WTC11 (cell line): ENCODE results near the gene PRMT9. TPM values are rescaled to one million over a fixed set of nuclear protein-coding genes. Genes with fewer than 3 reads are reported as not detected.

Experiments
- ATAC-seq: fragments of 200-7000 bp; cut with Tn5 transposase; 2 replicates; pipeline ENCODE4 v1.10.0; 2021; ENCODE audit warnings: mild to moderate bottlenecking, moderate library complexity
- CTCF ChIA-PET: fragments of 300-600 bp; sonication (Branson Sonifier 250); formaldehyde crosslinking; loops from one replicate; lab custom pipeline; 2021; ENCODE audit warnings: antibody characterized with exemption; lab: Charles Lee
- POLR2A ChIA-PET: fragments of 350-600 bp; sonication (Branson Sonifier 250); formaldehyde crosslinking; loops from one replicate; lab custom pipeline; 2021; ENCODE audit warnings: antibody characterized with exemption; lab: Charles Lee
- DNase-seq: peaks from one replicate; pipeline ENCODE4 v3.0.0; 2021; ENCODE audit warnings: low spot score
- H3K27ac Mint-ChIP-seq: 2 replicates; pipeline ENCODE4 v1.8.0; 2021; ENCODE audit warnings: mixed read lengths
- H3K27me3 Mint-ChIP-seq: 2 replicates; pipeline ENCODE4 v1.8.0; 2021; ENCODE audit warnings: low read depth, mild to moderate bottlenecking, moderate library complexity, mixed read lengths
- H3K36me3 Mint-ChIP-seq: 2 replicates; pipeline ENCODE4 v1.8.0; 2021; ENCODE audit warnings: mixed read lengths
- H3K4me1 Mint-ChIP-seq: 2 replicates; pipeline ENCODE4 v1.8.0; 2022; ENCODE audit warnings: mixed read lengths
- H3K4me3 Mint-ChIP-seq: 2 replicates; pipeline ENCODE4 v1.8.0; 2021; ENCODE audit warnings: mild to moderate bottlenecking, moderate library complexity, mixed read lengths
- H3K9me3 Mint-ChIP-seq: 2 replicates; pipeline ENCODE4 v1.8.0; 2021; ENCODE audit warnings: mixed read lengths
- ATF1 ChIP-seq: sonication (generic); formaldehyde crosslinking; IDR thresholded peaks from 2 replicates; pipeline ENCODE4 v1.8.1; 2023; ENCODE audit warnings: mild to moderate bottlenecking, moderate library complexity, missing genetic modification reagents
- ETV6 ChIP-seq: sonication (generic); formaldehyde crosslinking; IDR thresholded peaks from 2 replicates; pipeline ENCODE4 v1.8.1; 2022; ENCODE audit warnings: mild to moderate bottlenecking, missing genetic modification reagents
- HMGA2 ChIP-seq: fragments of 250-450 bp; sonication (Bioruptor Pico); IDR thresholded peaks from 2 replicates; pipeline ENCODE4 v1.4.0; 2021; ENCODE audit warnings: mild to moderate bottlenecking, moderate library complexity
- NR3C1 ChIP-seq: sonication (generic); formaldehyde crosslinking; conservative IDR thresholded peaks from 2 replicates; pipeline ENCODE4 v1.8.1; 2023; ENCODE audit warnings: low read depth, mild to moderate bottlenecking, missing genetic modification reagents
- RELA ChIP-seq: sonication (generic); formaldehyde crosslinking; IDR thresholded peaks from 2 replicates; pipeline ENCODE4 v1.8.1; 2022; ENCODE audit warnings: missing genetic modification reagents, mild to moderate bottlenecking, borderline replicate concordance
- TEAD1 ChIP-seq: sonication (generic); formaldehyde crosslinking; IDR thresholded peaks from 2 replicates; pipeline ENCODE4 v1.8.0; 2022; ENCODE audit warnings: mild to moderate bottlenecking, missing genetic modification reagents
- ZNF121 ChIP-seq: sonication (generic); formaldehyde crosslinking; IDR thresholded peaks from 2 replicates; pipeline ENCODE4 v1.8.0; 2023; ENCODE audit warnings: missing genetic modification reagents
- ZNF232 ChIP-seq: sonication (generic); formaldehyde crosslinking; IDR thresholded peaks from 2 replicates; pipeline ENCODE4 v1.8.0; 2022; ENCODE audit warnings: mild to moderate bottlenecking, missing genetic modification reagents
- ZNF416 ChIP-seq: fragments of 250-450 bp; sonication (Bioruptor Pico); IDR thresholded peaks from 2 replicates; pipeline ENCODE4 v1.9.0; 2021; ENCODE audit warnings: mild to moderate bottlenecking, inconsistent platforms
- total RNA-seq: library from RNA; stranded (reverse); gene quantifications from 3 replicates; pipeline ENCODE4 v1.2.3, GENCODE V29; 2021
- TF ChIP-seq, protein P1 (sequence below): sonication (generic); formaldehyde crosslinking; IDR thresholded peaks from 2 replicates; pipeline ENCODE4 v1.8.0; 2022; ENCODE audit warnings: missing genetic modification reagents
- TF ChIP-seq, protein P2 (sequence below): sonication (generic); formaldehyde crosslinking; IDR thresholded peaks from 2 replicates; pipeline ENCODE4 v1.8.1; 2022; ENCODE audit warnings: low read depth, mild to moderate bottlenecking, moderate library complexity, missing genetic modification reagents, borderline replicate concordance
- TF ChIP-seq, protein P3 (sequence below): sonication (generic); formaldehyde crosslinking; IDR thresholded peaks from 2 replicates; pipeline ENCODE4 v1.8.0; 2022; ENCODE audit warnings: mild to moderate bottlenecking, missing genetic modification reagents
- TF ChIP-seq, protein P4 (sequence below): fragments of 250-450 bp; sonication (Bioruptor Pico); IDR thresholded peaks from 2 replicates; pipeline ENCODE4 v1.9.0; 2021; ENCODE audit warnings: mild to moderate bottlenecking, borderline replicate concordance
- TF ChIP-seq, protein P5 (sequence below): sonication (generic); formaldehyde crosslinking; IDR thresholded peaks from 2 replicates; pipeline ENCODE4 v1.8.0; 2023; ENCODE audit warnings: missing genetic modification reagents, mild to moderate bottlenecking, borderline replicate concordance
- TF ChIP-seq, protein P6 (sequence below): sonication (generic); formaldehyde crosslinking; IDR thresholded peaks from 2 replicates; pipeline ENCODE4 v1.8.1; 2022; ENCODE audit warnings: mild to moderate bottlenecking, moderate library complexity, missing genetic modification reagents

Gene PRMT9
- total RNA-seq, 1 experiment from 2014 or later = 11.4 TPM

DNA sequence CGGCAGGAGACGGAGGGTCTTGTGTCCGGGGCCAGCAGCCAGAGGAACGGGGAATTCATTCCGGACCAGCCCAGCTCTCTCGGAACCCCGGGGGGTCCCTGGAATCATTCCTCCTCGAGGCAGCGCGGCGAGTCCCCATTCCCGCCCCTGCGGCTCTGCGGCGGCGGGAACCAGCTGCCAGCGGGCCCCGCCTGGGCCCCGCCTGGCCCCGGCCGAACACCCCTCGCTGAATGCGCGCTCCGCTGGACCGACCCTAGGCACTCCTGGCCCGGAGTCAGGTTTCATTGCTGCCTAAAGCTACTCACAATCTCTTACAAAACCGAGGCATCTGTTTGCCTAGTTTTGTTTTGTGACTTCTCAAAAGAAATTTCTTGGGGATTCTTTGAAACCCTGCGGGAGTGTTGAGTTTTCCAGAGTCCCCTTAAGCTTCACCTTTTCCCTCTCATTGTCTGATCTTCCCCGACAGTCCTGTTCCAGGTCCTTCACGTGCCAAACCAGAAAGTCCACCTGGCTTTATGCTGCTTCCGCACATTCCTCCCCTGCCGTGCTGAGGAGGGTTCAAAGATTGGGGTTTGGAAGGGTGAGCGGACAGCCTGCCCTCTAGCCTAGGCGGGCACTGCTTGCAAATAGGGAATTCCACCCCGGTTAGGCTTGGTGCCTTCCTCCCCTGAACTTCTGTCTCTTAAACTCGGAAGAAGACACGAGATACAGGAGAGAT lies 48.7 kb upstream of the PRMT9 start:
- DNase-seq (peak; percentile 71), ATAC-seq (peak; percentile 69)
- Mint-ChIP-seq H3K4me1 (peaks cover 50% of the 10 kb centered on the region), H3K9me3 (no peaks in the 10 kb centered on the region), H3K27ac (peak overlapping the region; percentile 83; the same call in 1 of the 2 replicates), H3K4me3 (peak overlapping the region; percentile 84), H3K36me3 (no peaks in the 10 kb centered on the region), H3K27me3 (peaks cover 67% of the 10 kb centered on the region)
- ChIA-PET POLR2A (interaction anchor here (0.6 to 1.1 kb wide), 4 partner anchors 19 to 135 kb away, joined by 3 to 5 read pairs (median 4); partner anchors contain the start of genes PRMT9 and TMEM184C), CTCF (interaction anchor here (0.7 to 2.1 kb wide), 6 partner anchors 24 to 134 kb away, joined by 3 to 26 read pairs (median 4); partner anchors contain the start of gene TMEM184C)
- TF ChIP-seq NR3C1 (CRISPR knock-in tag) (no peak), TEAD1 (CRISPR knock-in tag) (0 out of 2 replicates have a peak, but pooled peaks have one; percentile 17), ZNF121 (CRISPR knock-in tag) (peak; percentile 85)
- TF ChIP-seq, protein P1, sequence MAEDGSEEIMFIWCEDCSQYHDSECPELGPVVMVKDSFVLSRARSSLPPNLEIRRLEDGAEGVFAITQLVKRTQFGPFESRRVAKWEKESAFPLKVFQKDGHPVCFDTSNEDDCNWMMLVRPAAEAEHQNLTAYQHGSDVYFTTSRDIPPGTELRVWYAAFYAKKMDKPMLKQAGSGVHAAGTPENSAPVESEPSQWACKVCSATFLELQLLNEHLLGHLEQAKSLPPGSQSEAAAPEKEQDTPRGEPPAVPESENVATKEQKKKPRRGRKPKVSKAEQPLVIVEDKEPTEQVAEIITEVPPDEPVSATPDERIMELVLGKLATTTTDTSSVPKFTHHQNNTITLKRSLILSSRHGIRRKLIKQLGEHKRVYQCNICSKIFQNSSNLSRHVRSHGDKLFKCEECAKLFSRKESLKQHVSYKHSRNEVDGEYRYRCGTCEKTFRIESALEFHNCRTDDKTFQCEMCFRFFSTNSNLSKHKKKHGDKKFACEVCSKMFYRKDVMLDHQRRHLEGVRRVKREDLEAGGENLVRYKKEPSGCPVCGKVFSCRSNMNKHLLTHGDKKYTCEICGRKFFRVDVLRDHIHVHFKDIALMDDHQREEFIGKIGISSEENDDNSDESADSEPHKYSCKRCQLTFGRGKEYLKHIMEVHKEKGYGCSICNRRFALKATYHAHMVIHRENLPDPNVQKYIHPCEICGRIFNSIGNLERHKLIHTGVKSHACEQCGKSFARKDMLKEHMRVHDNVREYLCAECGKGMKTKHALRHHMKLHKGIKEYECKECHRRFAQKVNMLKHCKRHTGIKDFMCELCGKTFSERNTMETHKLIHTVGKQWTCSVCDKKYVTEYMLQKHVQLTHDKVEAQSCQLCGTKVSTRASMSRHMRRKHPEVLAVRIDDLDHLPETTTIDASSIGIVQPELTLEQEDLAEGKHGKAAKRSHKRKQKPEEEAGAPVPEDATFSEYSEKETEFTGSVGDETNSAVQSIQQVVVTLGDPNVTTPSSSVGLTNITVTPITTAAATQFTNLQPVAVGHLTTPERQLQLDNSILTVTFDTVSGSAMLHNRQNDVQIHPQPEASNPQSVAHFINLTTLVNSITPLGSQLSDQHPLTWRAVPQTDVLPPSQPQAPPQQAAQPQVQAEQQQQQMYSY = peak; percentile 76
- TF ChIP-seq, protein P2, sequence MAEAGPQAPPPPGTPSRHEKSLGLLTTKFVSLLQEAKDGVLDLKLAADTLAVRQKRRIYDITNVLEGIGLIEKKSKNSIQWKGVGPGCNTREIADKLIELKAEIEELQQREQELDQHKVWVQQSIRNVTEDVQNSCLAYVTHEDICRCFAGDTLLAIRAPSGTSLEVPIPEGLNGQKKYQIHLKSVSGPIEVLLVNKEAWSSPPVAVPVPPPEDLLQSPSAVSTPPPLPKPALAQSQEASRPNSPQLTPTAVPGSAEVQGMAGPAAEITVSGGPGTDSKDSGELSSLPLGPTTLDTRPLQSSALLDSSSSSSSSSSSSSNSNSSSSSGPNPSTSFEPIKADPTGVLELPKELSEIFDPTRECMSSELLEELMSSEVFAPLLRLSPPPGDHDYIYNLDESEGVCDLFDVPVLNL = peak; percentile 44; the same call in 1 of the 2 replicates
- TF ChIP-seq, protein P3, sequence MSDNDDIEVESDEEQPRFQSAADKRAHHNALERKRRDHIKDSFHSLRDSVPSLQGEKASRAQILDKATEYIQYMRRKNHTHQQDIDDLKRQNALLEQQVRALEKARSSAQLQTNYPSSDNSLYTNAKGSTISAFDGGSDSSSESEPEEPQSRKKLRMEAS (CRISPR knock-in tag) = peak; percentile 39; the same call in 1 of the 2 replicates
- TF ChIP-seq, protein P4, sequence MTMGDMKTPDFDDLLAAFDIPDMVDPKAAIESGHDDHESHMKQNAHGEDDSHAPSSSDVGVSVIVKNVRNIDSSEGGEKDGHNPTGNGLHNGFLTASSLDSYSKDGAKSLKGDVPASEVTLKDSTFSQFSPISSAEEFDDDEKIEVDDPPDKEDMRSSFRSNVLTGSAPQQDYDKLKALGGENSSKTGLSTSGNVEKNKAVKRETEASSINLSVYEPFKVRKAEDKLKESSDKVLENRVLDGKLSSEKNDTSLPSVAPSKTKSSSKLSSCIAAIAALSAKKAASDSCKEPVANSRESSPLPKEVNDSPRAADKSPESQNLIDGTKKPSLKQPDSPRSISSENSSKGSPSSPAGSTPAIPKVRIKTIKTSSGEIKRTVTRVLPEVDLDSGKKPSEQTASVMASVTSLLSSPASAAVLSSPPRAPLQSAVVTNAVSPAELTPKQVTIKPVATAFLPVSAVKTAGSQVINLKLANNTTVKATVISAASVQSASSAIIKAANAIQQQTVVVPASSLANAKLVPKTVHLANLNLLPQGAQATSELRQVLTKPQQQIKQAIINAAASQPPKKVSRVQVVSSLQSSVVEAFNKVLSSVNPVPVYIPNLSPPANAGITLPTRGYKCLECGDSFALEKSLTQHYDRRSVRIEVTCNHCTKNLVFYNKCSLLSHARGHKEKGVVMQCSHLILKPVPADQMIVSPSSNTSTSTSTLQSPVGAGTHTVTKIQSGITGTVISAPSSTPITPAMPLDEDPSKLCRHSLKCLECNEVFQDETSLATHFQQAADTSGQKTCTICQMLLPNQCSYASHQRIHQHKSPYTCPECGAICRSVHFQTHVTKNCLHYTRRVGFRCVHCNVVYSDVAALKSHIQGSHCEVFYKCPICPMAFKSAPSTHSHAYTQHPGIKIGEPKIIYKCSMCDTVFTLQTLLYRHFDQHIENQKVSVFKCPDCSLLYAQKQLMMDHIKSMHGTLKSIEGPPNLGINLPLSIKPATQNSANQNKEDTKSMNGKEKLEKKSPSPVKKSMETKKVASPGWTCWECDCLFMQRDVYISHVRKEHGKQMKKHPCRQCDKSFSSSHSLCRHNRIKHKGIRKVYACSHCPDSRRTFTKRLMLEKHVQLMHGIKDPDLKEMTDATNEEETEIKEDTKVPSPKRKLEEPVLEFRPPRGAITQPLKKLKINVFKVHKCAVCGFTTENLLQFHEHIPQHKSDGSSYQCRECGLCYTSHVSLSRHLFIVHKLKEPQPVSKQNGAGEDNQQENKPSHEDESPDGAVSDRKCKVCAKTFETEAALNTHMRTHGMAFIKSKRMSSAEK (CRISPR knock-in tag) = no peak

DNA sequence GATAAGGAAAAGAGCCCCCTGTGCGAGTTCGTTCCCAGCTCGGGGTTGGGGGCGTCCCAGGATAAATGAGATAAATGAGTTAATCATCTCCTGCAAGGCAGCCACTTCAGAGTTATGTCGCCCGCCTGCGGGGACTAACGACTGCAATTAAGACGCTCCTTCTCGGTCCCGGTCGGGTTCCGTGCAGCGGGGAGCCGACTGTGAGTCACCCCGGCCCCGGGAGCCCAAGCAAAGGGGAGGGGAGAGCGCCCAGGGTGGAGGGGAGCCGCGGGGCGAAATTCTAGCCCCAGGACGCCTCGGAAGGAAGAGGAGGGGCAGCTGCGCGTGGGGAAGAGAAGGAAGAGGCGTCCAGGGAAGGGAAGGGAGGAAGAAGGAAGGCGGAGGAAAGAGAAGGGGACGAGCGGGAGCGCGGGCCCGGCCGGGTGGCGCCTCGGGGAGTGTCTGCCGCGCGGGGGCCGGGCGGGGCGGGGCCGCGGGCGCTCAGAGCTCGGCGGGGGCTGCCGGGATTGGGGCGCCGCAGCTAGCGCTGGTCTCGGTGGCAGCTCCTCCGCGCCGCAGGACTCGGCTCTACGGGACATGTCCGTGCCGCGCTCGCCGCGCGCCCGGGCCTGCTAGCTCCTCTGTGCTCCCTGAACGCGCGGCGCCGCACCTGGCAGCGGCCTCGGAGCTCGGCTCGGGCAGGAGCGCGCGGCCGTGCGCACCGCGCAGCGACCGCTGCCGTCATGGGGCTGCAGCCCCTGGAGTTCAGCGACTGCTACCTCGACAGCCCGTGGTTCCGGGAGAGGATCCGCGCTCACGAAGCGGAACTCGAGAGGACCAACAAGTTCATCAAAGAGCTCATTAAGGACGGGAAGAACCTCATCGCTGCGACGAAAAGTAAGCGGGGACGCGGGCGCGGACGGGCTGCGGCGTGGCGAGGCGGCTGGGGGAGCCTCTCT lies 47.9 kb upstream of the PRMT9 start, which contains the start of gene ARHGAP10:
Gene ARHGAP10, plus strand, starts transcription at position 509 of the 938 bp plus-strand sequence. Its CDS starts 214 bp downstream, at position 723.
- H3K27me3 Mint-ChIP-seq = peaks cover 74% of the 10 kb centered on the region
- no peaks in the 10 kb centered on the region for H3K36me3 Mint-ChIP-seq
- no peaks in the 10 kb centered on the region for H3K9me3 Mint-ChIP-seq
- H3K27ac Mint-ChIP-seq = peak within 1 kb of the TSS; percentile 83; the same call in 1 of the 2 replicates
- ChIA-PET POLR2A (interaction anchor here (0.8 to 1.6 kb wide), 4 partner anchors 48 to 135 kb away, joined by 3 to 5 read pairs (median 4); partner anchors contain the start of genes PRMT9 and TMEM184C), CTCF (interaction anchor here (0.7 to 2.1 kb wide), 6 partner anchors 23 to 134 kb away, joined by 3 to 26 read pairs (median 4); partner anchors contain the start of gene TMEM184C)
- ATAC-seq = peak; percentile 48
- peak; percentile 63 for DNase-seq
- H3K4me1 Mint-ChIP-seq = peaks cover 45% of the 10 kb centered on the region
- peak within 1 kb of the TSS; percentile 84 for H3K4me3 Mint-ChIP-seq
- peak; percentile 10 for TF ChIP-seq ETV6 (CRISPR knock-in tag)
- TF ChIP-seq, protein P5, sequence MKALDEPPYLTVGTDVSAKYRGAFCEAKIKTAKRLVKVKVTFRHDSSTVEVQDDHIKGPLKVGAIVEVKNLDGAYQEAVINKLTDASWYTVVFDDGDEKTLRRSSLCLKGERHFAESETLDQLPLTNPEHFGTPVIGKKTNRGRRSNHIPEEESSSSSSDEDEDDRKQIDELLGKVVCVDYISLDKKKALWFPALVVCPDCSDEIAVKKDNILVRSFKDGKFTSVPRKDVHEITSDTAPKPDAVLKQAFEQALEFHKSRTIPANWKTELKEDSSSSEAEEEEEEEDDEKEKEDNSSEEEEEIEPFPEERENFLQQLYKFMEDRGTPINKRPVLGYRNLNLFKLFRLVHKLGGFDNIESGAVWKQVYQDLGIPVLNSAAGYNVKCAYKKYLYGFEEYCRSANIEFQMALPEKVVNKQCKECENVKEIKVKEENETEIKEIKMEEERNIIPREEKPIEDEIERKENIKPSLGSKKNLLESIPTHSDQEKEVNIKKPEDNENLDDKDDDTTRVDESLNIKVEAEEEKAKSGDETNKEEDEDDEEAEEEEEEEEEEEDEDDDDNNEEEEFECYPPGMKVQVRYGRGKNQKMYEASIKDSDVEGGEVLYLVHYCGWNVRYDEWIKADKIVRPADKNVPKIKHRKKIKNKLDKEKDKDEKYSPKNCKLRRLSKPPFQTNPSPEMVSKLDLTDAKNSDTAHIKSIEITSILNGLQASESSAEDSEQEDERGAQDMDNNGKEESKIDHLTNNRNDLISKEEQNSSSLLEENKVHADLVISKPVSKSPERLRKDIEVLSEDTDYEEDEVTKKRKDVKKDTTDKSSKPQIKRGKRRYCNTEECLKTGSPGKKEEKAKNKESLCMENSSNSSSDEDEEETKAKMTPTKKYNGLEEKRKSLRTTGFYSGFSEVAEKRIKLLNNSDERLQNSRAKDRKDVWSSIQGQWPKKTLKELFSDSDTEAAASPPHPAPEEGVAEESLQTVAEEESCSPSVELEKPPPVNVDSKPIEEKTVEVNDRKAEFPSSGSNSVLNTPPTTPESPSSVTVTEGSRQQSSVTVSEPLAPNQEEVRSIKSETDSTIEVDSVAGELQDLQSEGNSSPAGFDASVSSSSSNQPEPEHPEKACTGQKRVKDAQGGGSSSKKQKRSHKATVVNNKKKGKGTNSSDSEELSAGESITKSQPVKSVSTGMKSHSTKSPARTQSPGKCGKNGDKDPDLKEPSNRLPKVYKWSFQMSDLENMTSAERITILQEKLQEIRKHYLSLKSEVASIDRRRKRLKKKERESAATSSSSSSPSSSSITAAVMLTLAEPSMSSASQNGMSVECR = 0 out of 2 replicates have a peak, but pooled peaks have one; percentile 6
- no peak for TF ChIP-seq ATF1
- no peak for TF ChIP-seq HMGA2
- 0 out of 2 replicates have a peak, but pooled peaks have one; percentile 27 for TF ChIP-seq ZNF232 (CRISPR knock-in tag)
- TF ChIP-seq, protein P6, sequence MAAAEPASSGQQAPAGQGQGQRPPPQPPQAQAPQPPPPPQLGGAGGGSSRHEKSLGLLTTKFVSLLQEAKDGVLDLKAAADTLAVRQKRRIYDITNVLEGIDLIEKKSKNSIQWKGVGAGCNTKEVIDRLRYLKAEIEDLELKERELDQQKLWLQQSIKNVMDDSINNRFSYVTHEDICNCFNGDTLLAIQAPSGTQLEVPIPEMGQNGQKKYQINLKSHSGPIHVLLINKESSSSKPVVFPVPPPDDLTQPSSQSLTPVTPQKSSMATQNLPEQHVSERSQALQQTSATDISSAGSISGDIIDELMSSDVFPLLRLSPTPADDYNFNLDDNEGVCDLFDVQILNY = peak; percentile 58; the same call in 1 of the 2 replicates
- TF ChIP-seq ZNF416 (CRISPR knock-in tag) = no peak
- TF ChIP-seq RELA = no peak
